Thymus (tissue), 11 donors: ENCODE results near the gene UBE2V1. TPM values are rescaled to one million over a fixed set of nuclear protein-coding genes. Genes with fewer than 3 reads are reported as not detected.

Source experiments
- DNase-seq, 9 donors: peaks; one replicate each; pipeline ENCODE4 v3.0.0-alpha.2; 2013; ENCODE audit warnings: low spot score in 9 of 9, low read depth in 6 of 9, missing footprints in 1 of 9
- H3K27ac ChIP-seq, 2 donors: one replicate each; pipeline ENCODE4 v1.5.1; 2013; ENCODE audit warnings: control low read depth in 1 of 2, low read depth in 1 of 2, low read length in 1 of 2, mild to moderate bottlenecking in 1 of 2, moderate library complexity in 1 of 2
- H3K27me3 ChIP-seq, 2 donors: one replicate each; pipeline ENCODE4 v1.5.1; 2013; ENCODE audit warnings: low read length in 1 of 2; ENCODE audit not compliant: control insufficient read depth in 2 of 2, insufficient read depth in 1 of 2
- H3K36me3 ChIP-seq, 2 donors: one replicate each; pipeline ENCODE4 v1.5.1; 2013; ENCODE audit warnings: low read length in 1 of 2, mild to moderate bottlenecking in 1 of 2, moderate library complexity in 1 of 2; ENCODE audit not compliant: control insufficient read depth in 2 of 2, insufficient read depth in 2 of 2
- H3K4me1 ChIP-seq, 2 donors: one replicate each; pipeline ENCODE4 v1.5.1; 2013; ENCODE audit warnings: low read length in 2 of 2; ENCODE audit not compliant: control insufficient read depth in 2 of 2, insufficient read depth in 2 of 2
- H3K4me3 ChIP-seq, 2 donors: one replicate each; pipeline ENCODE4 v1.5.1; 2013; ENCODE audit warnings: low read length in 2 of 2, control low read depth in 1 of 2, mild to moderate bottlenecking in 1 of 2
- H3K9me3 ChIP-seq, 2 donors: one replicate each; pipeline ENCODE4 v1.5.1; 2013; ENCODE audit warnings: low read length in 1 of 2, mild to moderate bottlenecking in 1 of 2; ENCODE audit not compliant: control insufficient read depth in 2 of 2, insufficient read depth in 1 of 2
- WGBS: extraction: QIAGEN DNeasy Blood & Tissue Kit; methylation state at CpG from one replicate; pipeline ENCODE4 v1.1.7; 2013; 5-methylcytosine and 5-hydroxymethylcytosine counted together
- polyA plus RNA-seq: library from polyadenylated mRNA; stranded (reverse); fragments of 200-250 nt; gene quantifications from one replicate; pipeline ENCODE4 v1.2.3, GENCODE V29; 2013
- total RNA-seq: library from RNA; stranded (reverse); fragments of 120-200 nt; gene quantifications from one replicate; pipeline ENCODE4 v1.2.4, GENCODE V29; 2013
- donor health status: healthy.

UBE2V1 gene
- total and polyA plus RNA-seq, 2 donors = 33.8 to 81.3 TPM

- no peak for DNase-seq
- Histone ChIP-seq H3K36me3 (no peaks in the 10 kb centered on the region), H3K27me3 (peaks cover 2 to 7% of the 10 kb centered on the region in 2 donors), H3K4me3 (no peak overlapping the region), H3K9me3 (no peaks in the 10 kb centered on the region), H3K4me1 (peaks cover 5 to 19% of the 10 kb centered on the region in 2 donors), H3K27ac (no peak overlapping the region)
- 98% methylated on average over 10 of the region's 10 CpGs for WGBS
These were observed 63.4 kb downstream of the UBE2V1 start for GRCh38 chr20:50049442-50050026.

- Histone ChIP-seq H3K4me3 (no peak overlapping the region), H3K27me3 (peaks cover 2 to 7% of the 10 kb centered on the region in 2 donors), H3K36me3 (no peaks in the 10 kb centered on the region), H3K4me1 (peaks cover 5 to 19% of the 10 kb centered on the region in 2 donors), H3K9me3 (no peaks in the 10 kb centered on the region), H3K27ac (no peak overlapping the region)
- WGBS = 37% methylated on average over 16 of the region's 16 CpGs
- DNase-seq = peak in 4 of 9 donors; percentile 12 to 49 (median 26)
These were observed 64.4 kb downstream of the UBE2V1 start for GRCh38 chr20:50048420-50049166.

DNA sequence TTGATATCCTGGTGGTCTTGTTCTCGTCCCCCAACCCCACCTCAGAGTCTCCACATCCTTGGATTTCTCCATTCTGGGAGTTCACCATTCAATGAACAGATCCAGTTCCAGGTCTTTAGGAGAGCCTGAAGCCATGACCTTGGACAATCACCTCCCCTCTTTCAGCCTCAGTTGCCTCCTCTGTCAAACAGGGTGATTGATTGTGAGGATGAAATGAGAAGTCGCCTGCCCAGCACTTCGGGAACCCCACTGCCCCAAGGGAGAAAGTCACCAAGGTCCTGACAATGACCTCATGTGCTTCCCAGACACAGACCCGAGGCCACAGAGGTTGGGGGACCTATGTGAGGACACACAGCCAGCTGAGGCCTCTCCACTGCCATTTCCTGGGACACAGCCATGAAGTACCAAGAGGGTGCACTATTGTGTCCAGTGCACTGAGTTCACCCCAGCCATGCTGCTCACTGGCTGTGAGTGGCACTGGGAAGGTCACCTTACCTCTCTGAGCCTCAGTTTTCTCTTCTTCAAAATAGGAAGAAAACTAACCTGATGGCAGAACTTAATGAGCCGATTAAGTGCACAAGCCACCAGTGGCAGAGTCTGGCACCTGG is 68.5 kb downstream of the UBE2V1 start:
- 94% methylated on average over 5 of the region's 5 CpGs for WGBS
- H3K9me3 ChIP-seq = no peaks in the 10 kb centered on the region
- peaks cover 0 to 2% of the 10 kb centered on the region in 2 donors for H3K27me3 ChIP-seq
- no peak for DNase-seq
- no peaks in the 10 kb centered on the region for H3K36me3 ChIP-seq
- peaks cover 5 to 29% of the 10 kb centered on the region in 2 donors for H3K4me1 ChIP-seq
- no peak overlapping the region for H3K27ac ChIP-seq
- H3K4me3 ChIP-seq = no peak overlapping the region

DNA sequence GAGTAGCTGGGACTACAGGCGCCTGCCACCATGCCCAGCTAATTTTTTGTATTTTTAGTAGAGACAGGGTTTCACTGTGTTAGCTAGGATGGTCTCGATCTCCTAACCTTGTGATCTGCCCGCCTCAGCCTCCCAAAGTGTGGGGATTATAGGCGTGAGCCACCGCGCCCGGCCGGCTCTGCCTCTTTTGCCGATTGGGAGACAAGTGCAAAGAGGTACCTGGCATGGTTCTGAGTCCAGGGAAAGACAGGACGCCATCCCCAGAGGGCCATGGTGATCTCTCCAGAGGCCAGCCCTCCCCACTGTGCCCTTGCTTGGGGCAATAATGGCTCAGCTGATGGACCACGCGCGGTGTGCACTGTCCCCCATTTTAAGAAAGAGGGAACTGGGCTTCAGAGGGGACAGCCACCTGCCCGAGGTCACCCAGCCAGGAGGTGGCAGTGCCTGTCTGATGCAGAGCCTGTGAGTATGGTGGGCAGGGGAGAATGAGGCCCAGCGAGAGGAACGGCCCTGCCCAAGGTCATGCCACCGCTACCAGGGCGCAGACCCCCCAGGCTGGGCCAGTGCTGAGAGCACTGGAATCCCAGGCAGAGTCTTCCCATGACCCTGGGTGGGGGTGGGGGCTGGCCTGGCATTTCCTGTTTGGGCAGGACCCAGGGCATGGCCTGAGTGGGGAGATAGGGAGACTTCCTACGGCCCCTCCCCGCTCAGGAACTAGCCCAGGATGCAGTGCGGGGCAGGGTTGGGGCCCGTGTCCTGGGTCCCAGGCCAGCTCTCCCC is 69.2 kb downstream of the UBE2V1 start:
- no peaks in the 10 kb centered on the region for H3K9me3 ChIP-seq
- peaks cover 0 to 2% of the 10 kb centered on the region in 2 donors for H3K27me3 ChIP-seq
- H3K36me3 ChIP-seq = no peaks in the 10 kb centered on the region
- H3K4me3 ChIP-seq = no peak overlapping the region
- no peak for DNase-seq
- no peak overlapping the region for H3K27ac ChIP-seq
- peaks cover 5 to 27% of the 10 kb centered on the region in 2 donors for H3K4me1 ChIP-seq
- 97% methylated on average over 22 of the region's 22 CpGs for WGBS

DNA sequence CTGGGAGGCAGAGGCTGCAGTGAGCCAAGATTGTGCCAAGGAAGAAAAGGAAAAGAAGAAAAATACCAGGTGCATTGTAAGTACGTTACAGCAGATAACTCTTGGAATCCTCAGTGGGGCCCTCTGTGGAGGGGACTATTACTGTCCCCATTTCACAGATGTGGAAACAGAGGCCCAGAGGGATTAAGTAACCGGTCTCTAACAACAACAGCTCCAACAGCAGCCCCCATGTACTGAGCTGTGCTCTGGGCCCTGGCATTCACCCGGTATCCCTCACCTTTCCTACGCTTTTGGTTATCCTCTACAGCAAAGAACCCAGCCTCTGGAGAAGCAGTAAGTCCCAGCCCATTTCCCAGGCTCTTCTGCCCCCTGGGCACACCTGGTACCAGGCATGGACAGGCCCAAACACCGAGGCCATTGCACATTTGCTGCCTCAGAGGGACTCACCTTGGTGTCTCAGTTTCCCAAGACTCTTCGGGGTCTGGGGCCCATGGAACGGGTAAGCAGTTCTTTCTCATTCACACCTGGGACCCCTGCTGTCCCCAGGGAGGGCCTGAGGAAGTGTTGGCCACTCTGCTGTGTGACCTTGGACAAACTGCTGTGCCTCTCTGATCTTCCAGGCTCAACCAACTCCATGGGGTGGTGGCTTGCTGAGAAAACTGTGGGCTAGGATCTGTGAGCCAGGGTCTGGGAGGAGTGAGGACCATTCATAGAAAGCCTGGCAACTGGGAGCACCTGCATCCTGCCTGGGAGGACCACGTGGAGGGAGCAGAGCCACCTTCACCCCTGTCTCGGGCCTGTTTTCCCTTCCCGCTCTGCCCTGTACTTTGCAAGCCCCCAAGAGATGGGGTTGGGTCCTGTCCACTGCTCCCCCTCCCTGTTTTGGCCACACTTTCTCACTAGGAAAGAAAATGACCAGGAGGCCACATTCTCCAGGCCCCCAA is 70.3 kb downstream of the UBE2V1 start:
- WGBS = 94% methylated on average over 10 of the region's 10 CpGs
- H3K9me3 ChIP-seq = no peaks in the 10 kb centered on the region
- no peak for DNase-seq
- H3K4me1 ChIP-seq = peaks cover 0 to 17% of the 10 kb centered on the region in 2 donors
- no peaks in the 10 kb centered on the region for H3K36me3 ChIP-seq
- H3K27me3 ChIP-seq = peaks cover 0 to 2% of the 10 kb centered on the region in 2 donors
- H3K4me3 ChIP-seq = no peak overlapping the region
- no peak overlapping the region for H3K27ac ChIP-seq

GRCh38 chr20:50041246-50041873 is 71.6 kb downstream of the UBE2V1 start:
- no peaks in the 10 kb centered on the region for H3K27me3 ChIP-seq
- peak overlapping the region in 1 of 2 donors; percentile 60 for H3K27ac ChIP-seq
- 36% methylated on average over 16 of the region's 16 CpGs for WGBS
- no peaks in the 10 kb centered on the region for H3K9me3 ChIP-seq
- peak in 2 of 9 donors; percentile 13 to 43 for DNase-seq
- no peaks in the 10 kb centered on the region for H3K36me3 ChIP-seq
- no peak overlapping the region for H3K4me3 ChIP-seq
- peaks cover 0 to 10% of the 10 kb centered on the region in 2 donors for H3K4me1 ChIP-seq

GRCh38 chr20:50040432-50041245 is 72.3 kb downstream of the UBE2V1 start:
- no peak overlapping the region for H3K4me3 ChIP-seq
- WGBS = 96% methylated on average over 17 of the region's 17 CpGs
- peaks cover 0 to 10% of the 10 kb centered on the region in 2 donors for H3K4me1 ChIP-seq
- no peak for DNase-seq
- H3K9me3 ChIP-seq = no peaks in the 10 kb centered on the region
- H3K27me3 ChIP-seq = no peaks in the 10 kb centered on the region
- H3K36me3 ChIP-seq = no peaks in the 10 kb centered on the region
- H3K27ac ChIP-seq = peak overlapping the region in 1 of 2 donors; percentile 60
